Spleen (tissue), 11 donors: ENCODE results near the gene AKAP11. TPM values are rescaled to one million over a fixed set of nuclear protein-coding genes. Genes with fewer than 3 reads are reported as not detected.
A peak's percentile ranks its signal among the peaks of the same experiment; 100 is the strongest.

Experiments used
- DNase-seq: peaks from one replicate; pipeline ENCODE4 v3.0.0-alpha.2; 2020
- H3K27ac ChIP-seq, 8 donors: fragments of 200-600 bp; sonication (generic) in 7 of 8; 1 replicate in 4 of 8; 2 replicates in 4 of 8; pipeline versions ENCODE4 v1.5.0 to v1.8.0; 2016 to 2021; ENCODE audit warnings: inconsistent platforms in 4 of 8, mild to moderate bottlenecking in 4 of 8, moderate library complexity in 1 of 8
- H3K27me3 ChIP-seq, 7 donors: fragments of 200-600 bp; sonication (generic) in 6 of 7; replicated peaks in 1 of 7; 1 replicate in 4 of 7; 2 replicates in 3 of 7; pipeline versions ENCODE4 v1.5.0 to v1.8.0; 2016 to 2021; ENCODE audit warnings: inconsistent platforms in 3 of 7, mild to moderate bottlenecking in 1 of 7
- H3K36me3 ChIP-seq, 6 donors: fragments of 200-600 bp; sonication (generic) in 5 of 6; 1 replicate in 4 of 6; 2 replicates in 2 of 6; pipeline versions ENCODE4 v1.5.0 to v1.8.0; 2016 to 2021; ENCODE audit warnings: inconsistent platforms in 2 of 6
- H3K4me1 ChIP-seq, 6 donors: fragments of 200-600 bp; sonication (generic) in 5 of 6; 1 replicate in 3 of 6; 2 replicates in 3 of 6; pipeline versions ENCODE4 v1.5.0 to v1.8.0; 2016 to 2021; ENCODE audit warnings: inconsistent platforms in 3 of 6
- H3K4me3 ChIP-seq, 8 donors: fragments of 200-600 bp; sonication (generic) in 7 of 8; 1 replicate in 4 of 8; 2 replicates in 4 of 8; pipeline versions ENCODE4 v1.5.0 to v1.8.0; 2016 to 2021; ENCODE audit warnings: inconsistent platforms in 4 of 8, mild to moderate bottlenecking in 4 of 8, moderate library complexity in 2 of 8
- H3K9me3 ChIP-seq, 8 donors: fragments of 200-600 bp; sonication (generic) in 7 of 8; 1 replicate in 4 of 8; 2 replicates in 4 of 8; pipeline versions ENCODE4 v1.5.0 to v1.8.0; 2016 to 2021; ENCODE audit warnings: inconsistent platforms in 4 of 8
- CTCF ChIP-seq, 11 experiments: fragments of 200-600 bp in 7 of 11; fragments of 450-650 bp in 4 of 11; sonication (generic) in 4 of 11; IDR thresholded peaks in 8 of 11; conservative IDR thresholded peaks in 3 of 11; 1 replicate in 7 of 11; 2 replicates in 4 of 11; pipeline versions ENCODE4 v1.4.0 to v1.8.0; 2016 to 2021; ENCODE audit warnings: antibody characterized with exemption in 11 of 11, inconsistent platforms in 4 of 11, mild to moderate bottlenecking in 1 of 11
- POLR2A ChIP-seq, 3 donors: fragments of 450-650 bp; IDR thresholded peaks; one replicate each; pipeline ENCODE4 v1.5.1; 2017; ENCODE audit warnings: antibody characterized with exemption in 3 of 3, mild to moderate bottlenecking in 1 of 3
- POLR2AphosphoS5 ChIP-seq, 3 donors: sonication (generic); formaldehyde crosslinking; IDR thresholded peaks; one replicate each; pipeline ENCODE4 v1.5.1; 2017; ENCODE audit warnings: antibody characterized with exemption in 3 of 3
- intact Hi-C: fragments of 100-400 bp; cut with DNase I; formaldehyde crosslinking; loops from one replicate; pipeline ENCODE4 v1.15.0; 2023; ENCODE audit warnings: low total_unique reads
- polyA plus RNA-seq, 3 donors: library from polyadenylated mRNA; stranded (reverse); fragments of 200-250 nt; gene quantifications; one replicate each; pipeline ENCODE4 v1.2.1, GENCODE V29; 2013
- total RNA-seq, 7 donors: library from RNA; depleted of rRNA in 3 of 7; stranded (reverse); fragments of >200 nt in 3 of 7; fragmentation: NEBNext Ultra II Directional in 4 of 7; extraction: Animal tissue kit (Norgen Biotek cat#: 25700) in 4 of 7; gene quantifications; one replicate each; pipeline versions ENCODE4 v1.1.0 to v1.2.1, GENCODE V29; 2016 to 2021
- donor health status: healthy with polysubstance abuse.
- donor health status: DM: no; HTN: no; CAD: no; lungs with moderate emphysema.
- donor health status: DM: no; HTN: no; CAD: no.
- donor health status: Bipolar disorder and iron deficiency.
- donor health status: healthy.
- donor health status: DM: no; HTN: no; CAD: no.
- donor health status: DM: yes; HTN: yes; CAD: no.

The AKAP11 gene
- total and polyA plus RNA-seq, 10 donors, result 9.4 to 43.5 (median 37.3) TPM

GRCh38 chr13:42327725-42328124 is 55.8 kb downstream of the AKAP11 start:
- Histone ChIP-seq H3K9me3 (no peaks in the 10 kb centered on the region), H3K36me3 (peaks cover 0 to 9% (median under 1%) of the 10 kb centered on the region in 6 donors), H3K4me3 (no peak overlapping the region), H3K4me1 (peaks cover 0 to 13% (median 11%) of the 10 kb centered on the region in 6 donors), H3K27ac (no peak overlapping the region), H3K27me3 (no peaks in the 10 kb centered on the region)
- TF ChIP-seq CTCF (IDR thresholded peaks at IDR 0.05 in 8 of 11, conservative IDR thresholded peaks at IDR 0.05 in 3 of 11), result no peak
- intact Hi-C loops, result no loop called here
- no peak for DNase-seq

- H3K36me3 ChIP-seq, result peaks cover 0 to under 1% (median 0%) of the 10 kb centered on the region in 6 donors
- no peak overlapping the region for H3K27ac ChIP-seq
- no peaks in the 10 kb centered on the region for H3K27me3 ChIP-seq
- no peaks in the 10 kb centered on the region for H3K9me3 ChIP-seq
- intact Hi-C loops, result no loop called here
- DNase-seq, result no peak
- peaks cover 0 to 13% (median 11%) of the 10 kb centered on the region in 6 donors for H3K4me1 ChIP-seq
- TF ChIP-seq POLR2A (IDR thresholded peaks at IDR 0.05) (no peak), POLR2AphosphoS5 (IDR thresholded peaks at IDR 0.05) (no peak), CTCF (IDR thresholded peaks at IDR 0.05 in 8 of 11, conservative IDR thresholded peaks at IDR 0.05 in 3 of 11) (no peak)
- no peak overlapping the region for H3K4me3 ChIP-seq
These were observed 56.7 kb downstream of the AKAP11 start for GRCh38 chr13:42328672-42329071.

- Histone ChIP-seq H3K27me3 (no peaks in the 10 kb centered on the region), H3K27ac (peak overlapping the region in 2 of 8 donors; percentile 26 to 33), H3K36me3 (no peaks in the 10 kb centered on the region), H3K9me3 (no peaks in the 10 kb centered on the region), H3K4me3 (no peak overlapping the region), H3K4me1 (peaks cover 0 to 16% (median 11%) of the 10 kb centered on the region in 6 donors)
- DNase-seq, result no peak
- intact Hi-C loops, result no loop called here
- TF ChIP-seq CTCF (IDR thresholded peaks at IDR 0.05 in 8 of 11, conservative IDR thresholded peaks at IDR 0.05 in 3 of 11) (no peak), POLR2AphosphoS5 (IDR thresholded peaks at IDR 0.05) (no peak), POLR2A (IDR thresholded peaks at IDR 0.05) (no peak)
These were observed 57.3 kb downstream of the AKAP11 start for GRCh38 chr13:42329239-42329638.

- H3K27ac ChIP-seq, result no peak overlapping the region
- intact Hi-C loops, result loop anchor here (10.0 kb wide), 1 partner anchor 144 kb away; no protein-coding TSS in a partner anchor
- H3K4me1 ChIP-seq, result peaks cover 0 to 16% (median 11%) of the 10 kb centered on the region in 6 donors
- no peaks in the 10 kb centered on the region for H3K9me3 ChIP-seq
- DNase-seq, result no peak
- no peak overlapping the region for H3K4me3 ChIP-seq
- H3K36me3 ChIP-seq, result no peaks in the 10 kb centered on the region
- TF ChIP-seq CTCF (IDR thresholded peaks at IDR 0.05 in 8 of 11, conservative IDR thresholded peaks at IDR 0.05 in 3 of 11), result no peak
- no peak for TF ChIP-seq POLR2AphosphoS5 (IDR thresholded peaks at IDR 0.05)
- TF ChIP-seq POLR2A (IDR thresholded peaks at IDR 0.05), result no peak
- H3K27me3 ChIP-seq, result no peaks in the 10 kb centered on the region
These were observed 59.1 kb downstream of the AKAP11 start for GRCh38 chr13:42331009-42331408.
